OCI-LY3 (cell line): Measurements from ENCODE around the gene STMND1.

ENCODE experiments used
- EZH2phosphoT487 ChIP-seq: fragments of 200-600 bp; shearing (Covaris generic); IDR thresholded peaks from 2 replicates; pipeline ENCODE4 v1.6.1; 2018; ENCODE audit warnings: antibody characterized with exemption, mixed run types, low read depth
- TF ChIP-seq, protein P1 (sequence below): fragments of 200-600, 300-600 bp; sonication (generic); IDR thresholded peaks from 2 replicates; pipeline ENCODE4 v1.5.1; 2014; ENCODE audit warnings: antibody characterized with exemption, low read length, low read depth

DNA sequence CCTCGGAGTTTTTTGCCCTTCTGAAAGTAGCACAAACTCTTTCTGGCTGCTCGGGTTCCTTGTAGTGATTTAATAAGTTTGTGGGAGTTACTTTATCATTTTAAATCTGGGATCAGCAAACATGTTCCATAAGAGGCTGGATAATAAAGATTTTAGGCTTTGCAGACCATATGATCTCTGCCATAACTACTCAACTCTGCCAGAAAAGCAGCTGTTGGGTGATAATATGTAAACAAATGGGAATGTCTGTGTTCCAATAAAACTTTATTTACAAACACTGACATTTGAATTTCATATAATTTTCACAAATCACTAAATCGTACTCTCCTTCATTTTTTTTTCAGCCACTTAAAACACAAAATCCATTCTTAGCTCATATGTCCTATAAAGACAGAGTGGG is 3.9 kb upstream of the STMND1 start:
- TF ChIP-seq, protein P1, sequence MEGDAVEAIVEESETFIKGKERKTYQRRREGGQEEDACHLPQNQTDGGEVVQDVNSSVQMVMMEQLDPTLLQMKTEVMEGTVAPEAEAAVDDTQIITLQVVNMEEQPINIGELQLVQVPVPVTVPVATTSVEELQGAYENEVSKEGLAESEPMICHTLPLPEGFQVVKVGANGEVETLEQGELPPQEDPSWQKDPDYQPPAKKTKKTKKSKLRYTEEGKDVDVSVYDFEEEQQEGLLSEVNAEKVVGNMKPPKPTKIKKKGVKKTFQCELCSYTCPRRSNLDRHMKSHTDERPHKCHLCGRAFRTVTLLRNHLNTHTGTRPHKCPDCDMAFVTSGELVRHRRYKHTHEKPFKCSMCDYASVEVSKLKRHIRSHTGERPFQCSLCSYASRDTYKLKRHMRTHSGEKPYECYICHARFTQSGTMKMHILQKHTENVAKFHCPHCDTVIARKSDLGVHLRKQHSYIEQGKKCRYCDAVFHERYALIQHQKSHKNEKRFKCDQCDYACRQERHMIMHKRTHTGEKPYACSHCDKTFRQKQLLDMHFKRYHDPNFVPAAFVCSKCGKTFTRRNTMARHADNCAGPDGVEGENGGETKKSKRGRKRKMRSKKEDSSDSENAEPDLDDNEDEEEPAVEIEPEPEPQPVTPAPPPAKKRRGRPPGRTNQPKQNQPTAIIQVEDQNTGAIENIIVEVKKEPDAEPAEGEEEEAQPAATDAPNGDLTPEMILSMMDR = no peak
- no peak for TF ChIP-seq EZH2phosphoT487
